Endothelial cell of umbilical vein (primary cell): ENCODE measurements around the gene TPGS2.

ENCODE experiments used
- CTCF ChIP-seq, 2 donors: IDR thresholded peaks; 1 replicate in 1 of 2; 2 replicates in 1 of 2; pipeline ENCODE4 v1.5.1; 2011; ENCODE audit warnings: low read length in 2 of 2, mild to moderate bottlenecking in 2 of 2, moderate library complexity in 2 of 2, control low read depth in 1 of 2, inconsistent platforms in 1 of 2, low read depth in 1 of 2; ENCODE audit not compliant: insufficient read depth in 1 of 2; ENCODE audit errors: extremely low read depth in 1 of 2
- EZH2 ChIP-seq: IDR thresholded peaks from 2 replicates; pipeline ENCODE4 v1.6.1; 2012; ENCODE audit warnings: borderline replicate concordance, low read depth, mild to moderate bottlenecking, moderate library complexity, low read length, inconsistent platforms; ENCODE audit not compliant: severe bottlenecking
- FOS ChIP-seq: IDR thresholded peaks from 2 replicates; pipeline ENCODE4 v1.6.1; 2011; ENCODE audit warnings: mild to moderate bottlenecking, low read length, moderate library complexity, borderline replicate concordance; ENCODE audit not compliant: insufficient read depth
- GATA2 ChIP-seq: IDR thresholded peaks from 2 replicates; pipeline ENCODE4 v1.7.0; 2011; ENCODE audit warnings: low read depth, mild to moderate bottlenecking, moderate library complexity, mixed read lengths, low read length; ENCODE audit not compliant: insufficient read length, insufficient read depth
- JUN ChIP-seq: IDR thresholded peaks from 2 replicates; pipeline ENCODE4 v1.6.1; 2011; ENCODE audit warnings: borderline replicate concordance, low read depth; ENCODE audit not compliant: insufficient read length, insufficient read depth
- MAX ChIP-seq: IDR thresholded peaks from 2 replicates; pipeline ENCODE4 v1.6.1; 2011; ENCODE audit not compliant: insufficient read depth, insufficient read length
- MYC ChIP-seq: IDR thresholded peaks from one replicate; pipeline ENCODE4 v1.6.1; 2011; ENCODE audit warnings: mild to moderate bottlenecking, low read depth, low read length
- POLR2A ChIP-seq: IDR thresholded peaks from 2 replicates; pipeline ENCODE4 v1.6.1; 2012; ENCODE audit warnings: low read depth, mild to moderate bottlenecking, control low read depth, low read length
- POLR2AphosphoS5 ChIP-seq: IDR thresholded peaks from 2 replicates; pipeline ENCODE4 v1.6.1; 2012; ENCODE audit warnings: low read depth, mild to moderate bottlenecking, control low read depth, low read length, moderate library complexity; ENCODE audit not compliant: insufficient read depth

GRCh38 chr18:36819621-36820020 is 9.2 kb downstream of the TPGS2 start:
- TF ChIP-seq CTCF (IDR thresholded peaks at IDR 0.05; ENCODE audit: extremely low read depth in 1 of 2, insufficient read depth in 1 of 2, low read depth in 1 of 2, low read length in 2 of 2) (no peak), MYC (no peak), POLR2A (no peak), POLR2AphosphoS5 (no peak), MAX (no peak), EZH2 (no peak), FOS (no peak), JUN (no peak), GATA2 (no peak)
